IMR-90 (cell line): Measurements from ENCODE around the gene OR5AC2. TPM values are rescaled to one million over a fixed set of nuclear protein-coding genes. Genes with fewer than 3 reads are reported as not detected.

Source experiments
- ATAC-seq: fragments of 200-7000 bp; cut with Tn5 transposase; 2 replicates; pipeline ENCODE4 v1.9.1; 2020; ENCODE audit warnings: low read depth, mild to moderate bottlenecking, moderate library complexity
- BruUV-seq: library from RNA; stranded (reverse); fragments of 400-500 nt; replicated peaks from 2 replicates; lab custom pipeline; 2021; lab: Mats Ljungman, UMichigan
- CTCF ChIA-PET: fragments of 300-600 bp; formaldehyde crosslinking; extraction: SDS; loops from one replicate; lab custom pipeline; 2021; ENCODE audit warnings: antibody characterized with exemption; lab: Yijun Ruan, JAX
- POLR2A ChIA-PET: fragments of 300-600 bp; sonication (Branson Sonifier 250); formaldehyde crosslinking; loops from one replicate; lab custom pipeline; 2022; ENCODE audit warnings: antibody characterized with exemption; ENCODE audit not compliant: unreplicated experiment; lab: Charles Lee
- DNase-seq: peaks from one replicate; pipeline ENCODE4 v3.0.0; 2013
- H2AFZ ChIP-seq: replicated peaks from 2 replicates; pipeline ENCODE3; 2013; ENCODE audit warnings: low read length, mild to moderate bottlenecking; ENCODE audit not compliant: poor library complexity
- H2AK5ac ChIP-seq: 2 replicates; pipeline ENCODE4 v1.6.1; 2013; ENCODE audit warnings: low read depth, low read length, inconsistent platforms
- H2AK9ac ChIP-seq: replicated peaks from 2 replicates; pipeline ENCODE3; 2013; ENCODE audit warnings: mild to moderate bottlenecking, low read depth, low read length, moderate library complexity; ENCODE audit not compliant: poor library complexity
- H2BK120ac ChIP-seq: 2 replicates; pipeline ENCODE4 v1.6.1; 2013; ENCODE audit warnings: low read depth, low read length, inconsistent platforms
- H2BK15ac ChIP-seq: 3 replicates; pipeline ENCODE4 v1.6.1; 2013; ENCODE audit warnings: low read depth, low read length, inconsistent platforms
- H2BK20ac ChIP-seq: 2 replicates; pipeline ENCODE4 v1.6.1; 2013; ENCODE audit warnings: low read depth, mild to moderate bottlenecking, inconsistent platforms, low read length, moderate library complexity
- H2BK5ac ChIP-seq: 2 replicates; pipeline ENCODE4 v1.6.1; 2013; ENCODE audit warnings: mild to moderate bottlenecking, low read depth, low read length, inconsistent platforms; ENCODE audit not compliant: poor library complexity, severe bottlenecking
- H3K14ac ChIP-seq: replicated peaks from 2 replicates; pipeline ENCODE4 v1.6.1; 2013; ENCODE audit warnings: low read depth, low read length, inconsistent platforms
- H3K18ac ChIP-seq: 2 replicates; pipeline ENCODE4 v1.6.1; 2013; ENCODE audit warnings: low read depth, low read length, control low read depth
- H3K23ac ChIP-seq: 2 replicates; pipeline ENCODE4 v1.6.1; 2013; ENCODE audit warnings: low read depth, low read length, inconsistent platforms
- H3K27ac ChIP-seq: 2 replicates; pipeline ENCODE4 v1.5.1; 2013; ENCODE audit warnings: mild to moderate bottlenecking, control low read depth, low read length; ENCODE audit not compliant: insufficient read depth
- H3K27me3 ChIP-seq: 2 replicates; pipeline ENCODE4 v1.6.1; 2013; ENCODE audit warnings: low read length; ENCODE audit not compliant: control insufficient read depth, insufficient read depth
- H3K36me3 ChIP-seq: 2 replicates; pipeline ENCODE4 v1.6.1; 2013; ENCODE audit warnings: low read length, mixed read lengths; ENCODE audit not compliant: control insufficient read depth, insufficient read depth
- H3K4ac ChIP-seq: 2 replicates; pipeline ENCODE4 v1.6.1; 2013; ENCODE audit warnings: low read depth, low read length, inconsistent platforms
- H3K4me1 ChIP-seq: 2 replicates; pipeline ENCODE4 v1.6.1; 2013; ENCODE audit warnings: low read length, mixed read lengths; ENCODE audit not compliant: control insufficient read depth, insufficient read depth
- H3K4me2 ChIP-seq: 2 replicates; pipeline ENCODE4 v1.6.1; 2013; ENCODE audit warnings: low read depth, mild to moderate bottlenecking, control low read depth, low read length, moderate library complexity
- H3K4me3 ChIP-seq: 2 replicates; pipeline ENCODE4 v1.5.1; 2013; ENCODE audit warnings: low read depth, mild to moderate bottlenecking, control low read depth, low read length, moderate library complexity; ENCODE audit not compliant: insufficient read depth
- H3K56ac ChIP-seq: 2 replicates; pipeline ENCODE4 v1.6.1; 2013; ENCODE audit warnings: low read length, inconsistent platforms; ENCODE audit not compliant: insufficient read depth; ENCODE audit errors: extremely low read depth
- H3K79me1 ChIP-seq, 2 experiments: 2 replicates each; pipeline ENCODE4 v1.6.1; 2013; ENCODE audit warnings: low read length in 2 of 2, inconsistent platforms in 1 of 2, low read depth in 1 of 2
- H3K9ac ChIP-seq: 2 replicates; pipeline ENCODE4 v1.6.1; 2013; ENCODE audit warnings: low read depth, low read length, control low read depth
- H3K9me1 ChIP-seq: 2 replicates; pipeline ENCODE4 v1.6.1; 2013; ENCODE audit warnings: low read length, inconsistent platforms; ENCODE audit not compliant: insufficient read depth
- H3K9me3 ChIP-seq: 2 replicates; pipeline ENCODE4 v1.6.1; 2013; ENCODE audit warnings: low read length; ENCODE audit not compliant: control insufficient read depth, insufficient read depth
- H4K20me1 ChIP-seq: 2 replicates; pipeline ENCODE4 v1.6.1; 2013; ENCODE audit warnings: low read length, inconsistent platforms; ENCODE audit not compliant: insufficient read depth
- H4K5ac ChIP-seq: 2 replicates; pipeline ENCODE4 v1.6.1; 2013; ENCODE audit warnings: mild to moderate bottlenecking, low read depth, low read length, control low read depth
- H4K8ac ChIP-seq, 2 experiments: 2 replicates each; pipeline ENCODE4 v1.6.1; 2013; ENCODE audit warnings: low read depth in 2 of 2, low read length in 2 of 2, control low read depth in 1 of 2, inconsistent platforms in 1 of 2
- H4K91ac ChIP-seq: 2 replicates; pipeline ENCODE4 v1.6.1; 2013; ENCODE audit warnings: low read depth, low read length, inconsistent platforms; ENCODE audit not compliant: insufficient read depth
- CHD1 ChIP-seq: IDR thresholded peaks from 2 replicates; pipeline ENCODE4 v1.6.1; 2012; ENCODE audit warnings: low read depth, low read length, improper control_type of control experiment
- POLR2A ChIP-seq: IDR thresholded peaks from 2 replicates; pipeline ENCODE4 v1.6.1; 2012; ENCODE audit warnings: mild to moderate bottlenecking, low read depth, low read length
- RFX5 ChIP-seq: IDR thresholded peaks from 2 replicates; pipeline ENCODE4 v1.8.0; 2012; ENCODE audit warnings: low read depth, mild to moderate bottlenecking, low read length, moderate library complexity
- WGBS, 2 experiments: methylation state at CpG; one replicate each; pipeline versions ENCODE4 v1.1.5 to v1.1.7; 2013; ENCODE audit warnings: missing lambda C conversion rate in 2 of 2; ENCODE audit not compliant: insufficient read length in 1 of 2; ENCODE audit errors: extremely low coverage in 2 of 2; 5-methylcytosine and 5-hydroxymethylcytosine counted together
- dilution Hi-C: fragments of 300-500 bp; cut with HindIII; formaldehyde crosslinking; loops from one replicate; pipeline ENCODE4 v1.14.3; 2018; ENCODE audit warnings: low sequenced_read_pairs; ENCODE audit not compliant: unreplicated experiment
- in situ Hi-C: fragments of 300-500 bp; cut with MboI; formaldehyde crosslinking; loops from 3 replicates; pipeline ENCODE4 v1.14.3; 2019; ENCODE audit warnings: low sequenced_read_pairs, inconsistent platforms, mixed read lengths
- intact Hi-C: fragments of 100-400 bp; cut with micrococcal nuclease; formaldehyde crosslinking; loops from 2 replicates; pipeline ENCODE4 v1.10.0; 2022
- polyA plus RNA-seq, 3 experiments: library from polyadenylated mRNA; depleted of rRNA; stranded (reverse); fragments of >200 nt; gene quantifications; 2 replicates each; pipeline ENCODE4 v1.2.3, GENCODE V29; 2012; ENCODE audit warnings: low replicate concordance in 1 of 3
- total RNA-seq: library from RNA; depleted of rRNA; stranded (reverse); fragments of >200 nt; gene quantifications from 2 replicates; pipeline ENCODE4 v1.2.3, GENCODE V29; 2012
- TF ChIP-seq, protein P1 (sequence below): fragments of 150-350 bp; IDR thresholded peaks from 2 replicates; pipeline ENCODE4 v1.6.1; 2017; ENCODE audit warnings: mild to moderate bottlenecking, antibody characterized with exemption, low read length, low read depth
- TF ChIP-seq, protein P2 (sequence below): fragments of 150-350 bp; IDR thresholded peaks from 2 replicates; pipeline ENCODE4 v1.6.1; 2016; ENCODE audit warnings: low read depth, mild to moderate bottlenecking, low read length, moderate library complexity, borderline replicate concordance

Gene OR5AC2
- total and polyA plus RNA-seq, 2 of the 4 experiments (the other 2 are of a cell fraction): not detected

DNA sequence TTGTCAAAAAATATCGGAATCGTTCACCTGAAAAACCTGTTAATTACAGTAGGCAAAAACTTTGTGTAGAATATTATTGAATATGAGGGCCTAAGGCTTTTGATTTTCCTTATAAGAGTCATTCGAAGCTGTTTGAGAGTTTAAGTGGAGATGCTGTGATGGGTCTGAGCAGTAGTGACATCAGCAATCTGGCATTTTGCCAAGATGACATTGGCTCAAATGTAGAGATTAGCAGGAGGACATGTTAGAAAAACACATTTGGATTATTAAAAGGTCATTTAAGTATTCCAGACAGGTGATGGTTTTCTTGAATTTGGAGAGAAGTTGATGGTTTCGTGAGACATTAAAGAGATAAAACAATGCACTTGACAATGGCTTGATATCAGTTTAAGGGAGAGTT is 12.9 kb downstream of the OR5AC2 start:
- no peaks in the 10 kb centered on the region for H3K9me1 ChIP-seq
- no peak overlapping the region for H2BK5ac ChIP-seq
- ATAC-seq (no peak), DNase-seq (no peak)
- dilution Hi-C loops (no loop called here), intact Hi-C loops (no loop called here), in situ Hi-C loops (no loop called here)
- no peak overlapping the region for H3K27ac ChIP-seq
- H3K9me3 ChIP-seq: no peaks in the 10 kb centered on the region
- CTCF ChIA-PET: no interaction called here
- H3K56ac ChIP-seq: no peak overlapping the region
- no peaks in the 10 kb centered on the region for H3K4me1 ChIP-seq
- no peak overlapping the region for H3K4me3 ChIP-seq
- no peak overlapping the region for H2AK5ac ChIP-seq
- no peak overlapping the region for H2BK120ac ChIP-seq
- no peak overlapping the region for H3K4ac ChIP-seq
- no peak overlapping the region for H3K14ac ChIP-seq
- no peaks in the 10 kb centered on the region for H3K27me3 ChIP-seq
- no peak overlapping the region for H2AFZ ChIP-seq
- no peak overlapping the region for H3K18ac ChIP-seq
- H3K4me2 ChIP-seq: no peak overlapping the region
- H4K8ac ChIP-seq: no peak overlapping the region
- no peak overlapping the region for H4K5ac ChIP-seq
- POLR2A ChIA-PET: no interaction called here
- no peak overlapping the region for H4K91ac ChIP-seq
- BruUV-seq: no TSS peak
- H2BK15ac ChIP-seq: no peak overlapping the region
- no peaks in the 10 kb centered on the region for H3K79me1 ChIP-seq
- no peak overlapping the region for H3K9ac ChIP-seq
- WGBS, 2 experiments: 67% methylated on average over 1 of the region's 4 CpGs; no CpG with 5 or more reads in 1 of the 2 experiments
- TF ChIP-seq RFX5: no peak
- no peak for TF ChIP-seq POLR2A
- TF ChIP-seq CHD1: no peak
- TF ChIP-seq, protein P1, sequence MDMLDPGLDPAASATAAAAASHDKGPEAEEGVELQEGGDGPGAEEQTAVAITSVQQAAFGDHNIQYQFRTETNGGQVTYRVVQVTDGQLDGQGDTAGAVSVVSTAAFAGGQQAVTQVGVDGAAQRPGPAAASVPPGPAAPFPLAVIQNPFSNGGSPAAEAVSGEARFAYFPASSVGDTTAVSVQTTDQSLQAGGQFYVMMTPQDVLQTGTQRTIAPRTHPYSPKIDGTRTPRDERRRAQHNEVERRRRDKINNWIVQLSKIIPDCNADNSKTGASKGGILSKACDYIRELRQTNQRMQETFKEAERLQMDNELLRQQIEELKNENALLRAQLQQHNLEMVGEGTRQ: no peak
- TF ChIP-seq, protein P2, sequence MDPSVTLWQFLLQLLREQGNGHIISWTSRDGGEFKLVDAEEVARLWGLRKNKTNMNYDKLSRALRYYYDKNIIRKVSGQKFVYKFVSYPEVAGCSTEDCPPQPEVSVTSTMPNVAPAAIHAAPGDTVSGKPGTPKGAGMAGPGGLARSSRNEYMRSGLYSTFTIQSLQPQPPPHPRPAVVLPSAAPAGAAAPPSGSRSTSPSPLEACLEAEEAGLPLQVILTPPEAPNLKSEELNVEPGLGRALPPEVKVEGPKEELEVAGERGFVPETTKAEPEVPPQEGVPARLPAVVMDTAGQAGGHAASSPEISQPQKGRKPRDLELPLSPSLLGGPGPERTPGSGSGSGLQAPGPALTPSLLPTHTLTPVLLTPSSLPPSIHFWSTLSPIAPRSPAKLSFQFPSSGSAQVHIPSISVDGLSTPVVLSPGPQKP: no peak
- no peak overlapping the region for H3K23ac ChIP-seq
- H3K36me3 ChIP-seq: no peaks in the 10 kb centered on the region
- H4K20me1 ChIP-seq: no peaks in the 10 kb centered on the region
- no peak overlapping the region for H2BK20ac ChIP-seq
- no peak overlapping the region for H2AK9ac ChIP-seq
